HepG2 (cell line): ENCODE data around the gene TAS2R38. TPM values are rescaled to one million over a fixed set of nuclear protein-coding genes. Genes with fewer than 3 reads are reported as not detected.

Experiments used
- ATAC-seq: fragments of 200-7000 bp; cut with Tn5 transposase; 3 replicates; pipeline ENCODE4 v1.9.1; 2020; ENCODE audit warnings: mild to moderate bottlenecking, moderate library complexity
- BruUV-seq: library from RNA; stranded (reverse); fragments of 400-500 nt; replicated peaks from 2 replicates; lab custom pipeline; 2021; lab: Mats Ljungman, UMichigan
- CTCF ChIA-PET: fragments of 300-600 bp; formaldehyde crosslinking; extraction: SDS; loops from one replicate; lab custom pipeline; 2021; ENCODE audit warnings: low total read pairs, inconsistent platforms, low intra/inter-chr PET ratio; lab: Yijun Ruan, JAX
- POLR2A ChIA-PET: fragments of 350-600 bp; sonication (Branson Sonifier 250); formaldehyde crosslinking; loops from one replicate; lab custom pipeline; 2020; ENCODE audit warnings: antibody characterized with exemption, inconsistent platforms; lab: Yijun Ruan, JAX
- DNase-seq: peaks from one replicate; pipeline ENCODE4 v3.0.0-alpha.2; 2015; ENCODE audit warnings: low spot score
- FAIRE-seq: peaks from 3 replicates; lab custom pipeline; 2011; peaks lifted over from hg19 to GRCh38; lab: Jason Lieb, UNC
- H2AFZ ChIP-seq: one replicate; pipeline ENCODE4 v1.6.1; 2011; ENCODE audit warnings: low read length, inconsistent platforms
- H3K27ac ChIP-seq: fragments of 300-600 bp; 3 replicates; pipeline ENCODE4 v1.8.0; 2011; ENCODE audit warnings: mixed run types, mild to moderate bottlenecking, mixed read lengths, low read length, inconsistent platforms; ENCODE audit not compliant: insufficient read depth; ENCODE audit errors: extremely low read length
- H3K27me3 ChIP-seq, 2 experiments: fragments of 200-600 bp in 1 of 2; 2 replicates in 1 of 2; 3 replicates in 1 of 2; pipeline versions ENCODE4 v1.6.0 to v1.8.0; 2011; ENCODE audit warnings: low read length in 2 of 2, mild to moderate bottlenecking in 2 of 2, moderate library complexity in 2 of 2, inconsistent platforms in 1 of 2; ENCODE audit not compliant: insufficient read depth in 2 of 2, control insufficient read depth in 1 of 2
- H3K36me3 ChIP-seq, 2 experiments: fragments of 200-600 bp in 1 of 2; replicated peaks in 1 of 2; 2 replicates in 1 of 2; 3 replicates in 1 of 2; pipeline versions ENCODE4 v1.5.1 to v1.8.0; 2011; ENCODE audit warnings: low read length in 2 of 2, inconsistent platforms in 1 of 2; ENCODE audit not compliant: insufficient read depth in 2 of 2, control insufficient read depth in 1 of 2
- H3K4me1 ChIP-seq: 2 replicates; pipeline ENCODE4 v1.5.1; 2012; ENCODE audit warnings: low read length, inconsistent platforms; ENCODE audit not compliant: insufficient read depth
- H3K4me2 ChIP-seq: 2 replicates; pipeline ENCODE4 v1.6.0; 2011; ENCODE audit warnings: low read depth, low read length, inconsistent platforms
- H3K4me3 ChIP-seq, 3 experiments: fragments of 200-600 bp in 1 of 3; sonication (generic), shearing (Covaris generic) in 1 of 3; replicated peaks in 1 of 3; 2 replicates each; pipeline ENCODE4 v1.5.1; 2011 to 2016; ENCODE audit warnings: low read length in 3 of 3, inconsistent platforms in 2 of 3, low read depth in 2 of 3, mild to moderate bottlenecking in 2 of 3, control low read depth in 1 of 3, mixed read lengths in 1 of 3; ENCODE audit not compliant: insufficient read depth in 1 of 3
- H3K79me2 ChIP-seq: one replicate; pipeline ENCODE4 v1.6.1; 2011; ENCODE audit warnings: low read length, inconsistent platforms; ENCODE audit not compliant: insufficient read depth
- H3K9ac ChIP-seq: 2 replicates; pipeline ENCODE4 v1.6.0; 2011; ENCODE audit warnings: mild to moderate bottlenecking, low read depth, low read length, inconsistent platforms; ENCODE audit not compliant: insufficient read depth
- H3K9me3 ChIP-seq: 2 replicates; pipeline ENCODE4 v1.5.1; 2012; ENCODE audit warnings: mild to moderate bottlenecking, low read length
- H4K20me1 ChIP-seq: 2 replicates; pipeline ENCODE4 v1.6.0; 2011; ENCODE audit warnings: inconsistent platforms, mild to moderate bottlenecking, low read length, moderate library complexity; ENCODE audit not compliant: insufficient read depth
- CBX5 ChIP-seq: sonication (generic); formaldehyde crosslinking; IDR thresholded peaks from 2 replicates; pipeline ENCODE4 v1.4.0; 2020; ENCODE audit warnings: missing genetic modification reagents, borderline replicate concordance
- CREB1 ChIP-seq, 2 experiments: fragments of 450-650 bp in 1 of 2; IDR thresholded peaks; 2 replicates each; pipeline ENCODE4 v1.6.1; 2016 to 2017; ENCODE audit warnings: control low read depth in 1 of 2, mild to moderate bottlenecking in 1 of 2, missing compliant biosample characterization in 1 of 2, missing genetic modification characterization in 1 of 2
- MAF1 ChIP-seq: sonication (generic); formaldehyde crosslinking; IDR thresholded peaks from 2 replicates; pipeline ENCODE4 v1.5.0; 2020; ENCODE audit warnings: missing genetic modification reagents, borderline replicate concordance
- MEIS1 ChIP-seq: sonication (generic); formaldehyde crosslinking; IDR thresholded peaks from 2 replicates; pipeline ENCODE4 v1.9.0; 2021; ENCODE audit warnings: mild to moderate bottlenecking, missing genetic modification reagents, moderate library complexity, borderline replicate concordance
- STAG1 ChIP-seq: sonication (generic); formaldehyde crosslinking; IDR thresholded peaks from 2 replicates; pipeline ENCODE4 v1.4.0; 2020; ENCODE audit warnings: missing genetic modification reagents
- TFDP2 ChIP-seq: sonication (generic); formaldehyde crosslinking; IDR thresholded peaks from 2 replicates; pipeline ENCODE4 v1.4.0; 2020; ENCODE audit warnings: missing genetic modification reagents
- ZFP62 ChIP-seq: sonication (generic); formaldehyde crosslinking; IDR thresholded peaks from 2 replicates; pipeline ENCODE4 v1.4.0; 2020; ENCODE audit warnings: missing genetic modification reagents
- ZNF407 ChIP-seq: sonication (generic); formaldehyde crosslinking; IDR thresholded peaks from one replicate; pipeline ENCODE4 v1.5.1; 2020; ENCODE audit warnings: mild to moderate bottlenecking, missing genetic modification reagents; ENCODE audit errors: not compliant biosample characterization
- ZNF546 ChIP-seq: sonication (generic); formaldehyde crosslinking; conservative IDR thresholded peaks from 2 replicates; pipeline ENCODE4 v1.8.1; 2023; ENCODE audit warnings: mild to moderate bottlenecking, missing genetic modification reagents
- ZNF7 ChIP-seq: IDR thresholded peaks from 2 replicates; pipeline ENCODE4 v1.6.1; 2016; ENCODE audit warnings: missing biosample characterization, missing genetic modification reagents
- ZNF724P ChIP-seq: sonication (generic); formaldehyde crosslinking; IDR thresholded peaks from 2 replicates; pipeline ENCODE4 v1.8.0; 2022; ENCODE audit warnings: missing genetic modification reagents, borderline replicate concordance
- ZNF749 ChIP-seq: sonication (generic); formaldehyde crosslinking; IDR thresholded peaks from 2 replicates; pipeline ENCODE4 v1.8.0; 2022; ENCODE audit warnings: mild to moderate bottlenecking, missing genetic modification reagents, moderate library complexity, borderline replicate concordance
- ZNF841 ChIP-seq: sonication (generic); formaldehyde crosslinking; IDR thresholded peaks from 2 replicates; pipeline ENCODE4 v1.8.1; 2023; ENCODE audit warnings: missing genetic modification reagents, borderline replicate concordance
- ZNF850 ChIP-seq: sonication (generic); formaldehyde crosslinking; conservative IDR thresholded peaks from 2 replicates; pipeline ENCODE4 v1.9.0; 2021; ENCODE audit warnings: mild to moderate bottlenecking, missing genetic modification reagents
- WGBS: methylation state at CpG from one replicate; pipeline ENCODE4 v1.1.6; 2017; ENCODE audit warnings: low lambda C conversion rate; 5-methylcytosine and 5-hydroxymethylcytosine counted together
- in situ Hi-C: cut with HindIII; loops from 2 replicates; pipeline ENCODE4 v1.10.0; 2017; ENCODE audit warnings: low pct_unique_long_range_greater_than_20kb; ENCODE audit not compliant: extremely low pct_ligation_motif_present
- intact Hi-C: fragments of 100-400 bp; cut with micrococcal nuclease; formaldehyde crosslinking; loops from one replicate; pipeline ENCODE4 v1.10.0; 2022; ENCODE audit not compliant: unreplicated experiment
- polyA plus RNA-seq, 8 experiments: library from polyadenylated mRNA; depleted of rRNA in 3 of 8; stranded (reverse) in 7 of 8; unstranded in 1 of 8; fragments of >200 nt; fragmentation: Illumina TruSeq in 4 of 8; extraction: Trizol in 4 of 8; gene quantifications; 2 replicates each; pipeline versions ENCODE4 v1.2.1 to v1.2.3, GENCODE V29; 2011 to 2016; ENCODE audit warnings: low read depth in 4 of 8, missing spikeins in 1 of 8, mixed read lengths in 1 of 8; ENCODE audit not compliant: insufficient read depth in 1 of 8
- total RNA-seq, 5 experiments: library from RNA; depleted of rRNA; stranded (reverse); fragments of >200 nt; fragmentation: Illumina TruSeq; extraction: Trizol; gene quantifications; 2 replicates each; pipeline ENCODE4 v1.2.3, GENCODE V29; 2016; ENCODE audit warnings: low read depth in 1 of 5

Gene TAS2R38
- total and polyA plus RNA-seq, 2 of the 13 experiments (the other 11 are each of a cell fraction or from before 2014, with no cell fraction given) = not detected

GRCh38 chr7:141952461-141952860 is 21.1 kb downstream of the TAS2R38 start (continued):
- TF ChIP-seq ZNF546 (no peak), ZNF850 (CRISPR knock-in tag) (no peak), ZNF749 (CRISPR knock-in tag) (no peak), MEIS1 (CRISPR knock-in tag) (no peak), ZNF7 (no peak), MAF1 (CRISPR knock-in tag) (no peak), ZNF841 (no peak)

GRCh38 chr7:141950806-141951205 is 22.8 kb downstream of the TAS2R38 start:
- Histone ChIP-seq H3K9me3 (no peaks in the 10 kb centered on the region), H3K36me3 (no peaks in the 10 kb centered on the region), H3K27me3 (no peaks in the 10 kb centered on the region), H4K20me1 (no peaks in the 10 kb centered on the region), H2AFZ (no peak overlapping the region), H3K4me3 (no peak overlapping the region), H3K4me2 (no peak overlapping the region), H3K79me2 (no peaks in the 10 kb centered on the region), H3K9ac (no peak overlapping the region), H3K27ac (no peak overlapping the region), H3K4me1 (no peaks in the 10 kb centered on the region)
- ATAC-seq (no peak), DNase-seq (no peak), FAIRE-seq (no peak)
- ChIA-PET POLR2A (no interaction called here), CTCF (no interaction called here)
- no CpG with 5 or more reads among the region's 1 CpG for WGBS
- in situ Hi-C loops = no loop called here
- intact Hi-C loops = no loop called here
- BruUV-seq = no TSS peak
- no peak for TF ChIP-seq ZFP62 (CRISPR knock-in tag)
- no peak for TF ChIP-seq STAG1 (CRISPR knock-in tag)
- no peak for TF ChIP-seq CBX5 (CRISPR knock-in tag)
- no peak for TF ChIP-seq TFDP2 (CRISPR knock-in tag)
- no peak for TF ChIP-seq CREB1 (IDR thresholded peaks at IDR 0.05)
- TF ChIP-seq CREB1 (CRISPR knock-in tag; IDR thresholded peaks at IDR 0.05) = no peak
- no peak for TF ChIP-seq ZNF724P (CRISPR knock-in tag)
- TF ChIP-seq ZNF407 (CRISPR knock-in tag) = no peak
